ENCODE data around the gene TXNRD3. TPM values are rescaled to one million over a fixed set of nuclear protein-coding genes. Genes with fewer than 3 reads are reported as not detected.

TXNRD3 gene
- total and polyA plus RNA-seq, 2 of the 4 experiments (the other 2 are of a cell fraction): 3.9 to 8.4 TPM

GRCh38 chr3:126578702-126579101 is 76.2 kb downstream of the TXNRD3 start:
- no CpG with 5 or more reads among the region's 7 CpGs for WGBS, 2 experiments (ENCODE audit: extremely low coverage in 2 of 2, insufficient read length in 1 of 2)
- TF ChIP-seq POLR2A (IDR thresholded peaks at IDR 0.05; ENCODE audit: low read depth, low read length): no peak
- H3K4ac ChIP-seq (ENCODE audit: low read depth, low read length): no peak overlapping the region

More at GRCh38 chr3:126578702-126579101, 76.2 kb downstream of the TXNRD3 start:
- Histone ChIP-seq H3K4me1 (ENCODE audit: control insufficient read depth, insufficient read depth, low read length) (no peaks in the 10 kb centered on the region), H3K4me3 (ENCODE audit: insufficient read depth, low read depth, low read length) (no peak overlapping the region), H3K9me1 (ENCODE audit: insufficient read depth, low read length) (no peaks in the 10 kb centered on the region), H2BK120ac (ENCODE audit: low read depth, low read length) (no peak overlapping the region), H2AK5ac (ENCODE audit: low read depth, low read length) (no peak overlapping the region), H3K18ac (ENCODE audit: low read depth, low read length) (no peak overlapping the region), H4K5ac (ENCODE audit: low read depth, low read length) (no peak overlapping the region), H4K20me1 (ENCODE audit: insufficient read depth, low read length) (no peaks in the 10 kb centered on the region), H2BK20ac (ENCODE audit: low read depth, low read length) (no peak overlapping the region), H2BK5ac (ENCODE audit: low read depth, low read length, poor library complexity, severe bottlenecking) (no peak overlapping the region), H2BK15ac (ENCODE audit: low read depth, low read length) (no peak overlapping the region), H3K9me3 (ENCODE audit: control insufficient read depth, insufficient read depth, low read length) (no peaks in the 10 kb centered on the region), H3K23ac (ENCODE audit: low read depth, low read length) (no peak overlapping the region), H3K14ac (replicated peaks; ENCODE audit: low read depth, low read length) (no peak overlapping the region), H2AK9ac (replicated peaks; ENCODE audit: low read depth, low read length, poor library complexity) (no peak overlapping the region), H3K9ac (ENCODE audit: low read depth, low read length) (no peak overlapping the region), H3K4me2 (ENCODE audit: low read depth, low read length) (no peak overlapping the region), H4K91ac (ENCODE audit: insufficient read depth, low read depth, low read length) (no peak overlapping the region), H4K8ac (ENCODE audit: low read depth in 2 of 2, low read length in 2 of 2) (no peak overlapping the region), H3K56ac (ENCODE audit: extremely low read depth, insufficient read depth, low read length) (no peak overlapping the region), H3K36me3 (ENCODE audit: control insufficient read depth, insufficient read depth, low read length) (no peaks in the 10 kb centered on the region), H2AFZ (replicated peaks; ENCODE audit: low read length, poor library complexity) (no peak overlapping the region), H3K79me1 (ENCODE audit: low read depth in 1 of 2, low read length in 2 of 2) (no peaks in the 10 kb centered on the region), H3K27me3 (ENCODE audit: control insufficient read depth, insufficient read depth, low read length) (peaks cover 36% of the 10 kb centered on the region), H3K27ac (ENCODE audit: insufficient read depth, low read length) (no peak overlapping the region)
- ChIA-PET POLR2A (ENCODE audit: unreplicated experiment) (no interaction called here), CTCF (no interaction called here)
- intact Hi-C loops (cut with micrococcal nuclease): no loop called here
- ATAC-seq (ENCODE audit: low read depth): no peak
- no TSS peak for BruUV-seq (replicated peaks)
- no peak for DNase-seq
- dilution Hi-C loops (cut with HindIII; ENCODE audit: low sequenced_read_pairs, unreplicated experiment): no loop called here
- in situ Hi-C loops (cut with MboI; ENCODE audit: low sequenced_read_pairs): no loop called here
